ENCODE data around the gene CLCN7.

The CLCN7 gene

GRCh38 chr16:1444730-1445517 lies 29.9 kb downstream of the CLCN7 start:
- Histone ChIP-seq H3K4me3 (ENCODE audit: low read length) (no peak overlapping the region), H3K4me2 (ENCODE audit: low read length) (no peak overlapping the region), H3K36me3 (replicated peaks; ENCODE audit: low read depth, low read length) (no peaks in the 10 kb centered on the region), H3K4me1 (ENCODE audit: low read length) (no peaks in the 10 kb centered on the region), H3K27me3 (ENCODE audit: low read depth, low read length) (no peaks in the 10 kb centered on the region), H3K27ac (ENCODE audit: low read length) (no peak overlapping the region), H4K20me1 (ENCODE audit: insufficient read depth, low read length) (no peaks in the 10 kb centered on the region), H3K9me3 (ENCODE audit: insufficient read depth, low read length) (no peaks in the 10 kb centered on the region), H3K9ac (ENCODE audit: low read length) (no peak overlapping the region), H2AFZ (ENCODE audit: low read depth, low read length) (no peak overlapping the region), H3K79me2 (ENCODE audit: low read length) (no peaks in the 10 kb centered on the region)
- no peak for TF ChIP-seq CTCF (IDR thresholded peaks at IDR 0.05; ENCODE audit: low read depth, low read length)
- no peak for TF ChIP-seq EZH2phosphoT487 (IDR thresholded peaks at IDR 0.05; ENCODE audit: low read depth)

- H3K9ac ChIP-seq (ENCODE audit: low read length), result no peak within 1 kb of the TSS
- no peaks in the 10 kb centered on the region for H4K20me1 ChIP-seq (ENCODE audit: insufficient read depth, low read length)
- TF ChIP-seq CTCF (IDR thresholded peaks at IDR 0.05; ENCODE audit: low read depth, low read length) (no peak), EZH2phosphoT487 (IDR thresholded peaks at IDR 0.05; ENCODE audit: low read depth) (no peak)
- no peak within 1 kb of the TSS for H2AFZ ChIP-seq (ENCODE audit: low read depth, low read length)
- H3K4me1 ChIP-seq (ENCODE audit: low read length), result no peaks in the 10 kb centered on the region
- H3K79me2 ChIP-seq (ENCODE audit: low read length), result no peaks in the 10 kb centered on the region
- no peak within 1 kb of the TSS for H3K4me2 ChIP-seq (ENCODE audit: low read length)
- H3K27ac ChIP-seq (ENCODE audit: low read length), result no peak within 1 kb of the TSS
- no peaks in the 10 kb centered on the region for H3K9me3 ChIP-seq (ENCODE audit: insufficient read depth, low read length)
- H3K36me3 ChIP-seq (replicated peaks; ENCODE audit: low read depth, low read length), result no peaks in the 10 kb centered on the region
- no peak within 1 kb of the TSS for H3K4me3 ChIP-seq (ENCODE audit: low read length)
- H3K27me3 ChIP-seq (ENCODE audit: low read depth, low read length), result no peaks in the 10 kb centered on the region
Measured at GRCh38 chr16:1443980-1444729, 30.7 kb downstream of the CLCN7 start, which contains the start of gene CCDC154. Gene CCDC154 (minus strand): TSS chr16:1444556. CDS start chr16:1444322, 234 bp downstream.

- Histone ChIP-seq H3K9ac (ENCODE audit: low read length) (no peak overlapping the region), H3K27me3 (ENCODE audit: low read depth, low read length) (no peaks in the 10 kb centered on the region), H3K4me3 (ENCODE audit: low read length) (no peak overlapping the region), H3K27ac (ENCODE audit: low read length) (no peak overlapping the region), H2AFZ (ENCODE audit: low read depth, low read length) (no peak overlapping the region), H3K36me3 (replicated peaks; ENCODE audit: low read depth, low read length) (no peaks in the 10 kb centered on the region), H3K79me2 (ENCODE audit: low read length) (no peaks in the 10 kb centered on the region), H4K20me1 (ENCODE audit: insufficient read depth, low read length) (no peaks in the 10 kb centered on the region), H3K9me3 (ENCODE audit: insufficient read depth, low read length) (no peaks in the 10 kb centered on the region), H3K4me2 (ENCODE audit: low read length) (no peak overlapping the region), H3K4me1 (ENCODE audit: low read length) (no peaks in the 10 kb centered on the region)
- no peak for TF ChIP-seq EZH2phosphoT487 (IDR thresholded peaks at IDR 0.05; ENCODE audit: low read depth)
- no peak for TF ChIP-seq CTCF (IDR thresholded peaks at IDR 0.05; ENCODE audit: low read depth, low read length)
Measured at GRCh38 chr16:1443403-1443973, 31.3 kb downstream of the CLCN7 start.

GRCh38 chr16:1442697-1443096 lies 32.1 kb downstream of the CLCN7 start:
- no peak overlapping the region for H3K4me2 ChIP-seq (ENCODE audit: low read length)
- H3K36me3 ChIP-seq (replicated peaks; ENCODE audit: low read depth, low read length), result no peaks in the 10 kb centered on the region
- H3K9me3 ChIP-seq (ENCODE audit: insufficient read depth, low read length), result no peaks in the 10 kb centered on the region
- H4K20me1 ChIP-seq (ENCODE audit: insufficient read depth, low read length), result no peaks in the 10 kb centered on the region
- TF ChIP-seq CTCF (IDR thresholded peaks at IDR 0.05; ENCODE audit: low read depth, low read length), result no peak
- no peak for TF ChIP-seq EZH2phosphoT487 (IDR thresholded peaks at IDR 0.05; ENCODE audit: low read depth)
- no peaks in the 10 kb centered on the region for H3K4me1 ChIP-seq (ENCODE audit: low read length)
- no peak overlapping the region for H3K27ac ChIP-seq (ENCODE audit: low read length)
- H3K27me3 ChIP-seq (ENCODE audit: low read depth, low read length), result no peaks in the 10 kb centered on the region
- H2AFZ ChIP-seq (ENCODE audit: low read depth, low read length), result no peak overlapping the region
- no peak overlapping the region for H3K9ac ChIP-seq (ENCODE audit: low read length)
- H3K79me2 ChIP-seq (ENCODE audit: low read length), result no peaks in the 10 kb centered on the region
- H3K4me3 ChIP-seq (ENCODE audit: low read length), result no peak overlapping the region

Data from OCI-LY3 (cell line).